GM23338 (cell line): ENCODE data around the gene PTPN18.

Experiments used
- CREB1 ChIP-seq: fragments of 250-450 bp; sonication (Bioruptor Pico); IDR thresholded peaks from 2 replicates; pipeline ENCODE4 v1.5.0; 2020; ENCODE audit warnings: low read depth, mild to moderate bottlenecking, moderate library complexity
- CTCF ChIP-seq, 2 experiments: fragments of 200-600 bp in 1 of 2; sonication (generic) in 1 of 2; conservative IDR thresholded peaks; 2 replicates each; pipeline versions ENCODE4 v1.5.1 to v1.6.1; 2016 to 2017; ENCODE audit warnings: antibody characterized with exemption in 2 of 2, low read depth in 2 of 2, mild to moderate bottlenecking in 2 of 2, moderate library complexity in 1 of 2
- ETS1 ChIP-seq: IDR thresholded peaks from 2 replicates; pipeline ENCODE4 v1.6.1; 2016; ENCODE audit warnings: antibody characterized with exemption
- EZH2 ChIP-seq: fragments of 200-600 bp; sonication (generic); IDR thresholded peaks from one replicate; pipeline ENCODE4 v1.8.0; 2017; ENCODE audit warnings: antibody characterized with exemption, mild to moderate bottlenecking, low read depth; ENCODE audit not compliant: unreplicated experiment
- EZH2phosphoT487 ChIP-seq: fragments of 200-600 bp; sonication (generic); IDR thresholded peaks from one replicate; pipeline ENCODE4 v1.8.1; 2018; ENCODE audit warnings: antibody characterized with exemption; ENCODE audit not compliant: unreplicated experiment
- JUNB ChIP-seq: IDR thresholded peaks from one replicate; pipeline ENCODE4 v1.6.1; 2016; ENCODE audit warnings: antibody characterized with exemption; ENCODE audit not compliant: unreplicated experiment
- NANOG ChIP-seq: IDR thresholded peaks from 2 replicates; pipeline ENCODE4 v1.6.1; 2016; ENCODE audit warnings: antibody characterized with exemption, borderline replicate concordance
- POLR2AphosphoS5 ChIP-seq: IDR thresholded peaks from 2 replicates; pipeline ENCODE4 v1.6.1; 2016; ENCODE audit warnings: antibody characterized with exemption, low read depth
- REST ChIP-seq: IDR thresholded peaks from one replicate; pipeline ENCODE4 v1.6.1; 2018; ENCODE audit warnings: antibody characterized with exemption; ENCODE audit not compliant: unreplicated experiment
- STAT1 ChIP-seq: IDR thresholded peaks from one replicate; pipeline ENCODE4 v1.6.1; 2016; ENCODE audit warnings: antibody characterized with exemption; ENCODE audit not compliant: unreplicated experiment
- ZNF114 ChIP-seq: fragments of 250-450 bp; sonication (Bioruptor Pico); IDR thresholded peaks from 2 replicates; pipeline ENCODE4 v1.5.0; 2020; ENCODE audit warnings: mild to moderate bottlenecking, moderate library complexity
- ZNF331 ChIP-seq: fragments of 250-450 bp; sonication (Bioruptor Pico); IDR thresholded peaks from 2 replicates; pipeline ENCODE4 v1.5.0; 2020; ENCODE audit warnings: low read depth, mild to moderate bottlenecking, moderate library complexity
- ZNF462 ChIP-seq: fragments of 250-450 bp; sonication (Bioruptor Pico); IDR thresholded peaks from 2 replicates; pipeline ENCODE4 v1.5.0; 2020; ENCODE audit warnings: mild to moderate bottlenecking, moderate library complexity

- TF ChIP-seq POLR2AphosphoS5 (no peak), REST (no peak), CTCF (conservative IDR thresholded peaks at IDR 0.05; ENCODE audit: low read depth in 2 of 2) (no peak), CREB1 (CRISPR knock-in tag) (no peak), JUNB (no peak), ZNF114 (no peak), EZH2 (no peak), ZNF331 (CRISPR knock-in tag) (no peak), EZH2phosphoT487 (no peak), NANOG (no peak), STAT1 (no peak), ETS1 (no peak), ZNF462 (CRISPR knock-in tag) (no peak)
Observed at GRCh38 chr2:130339885-130340745, 15.7 kb upstream of the PTPN18 start.
